Bronchial epithelial cell (primary cell): Measurements from ENCODE around the gene ANKRD42. TPM values are rescaled to one million over a fixed set of nuclear protein-coding genes. Genes with fewer than 3 reads are reported as not detected.
"Not testable (repeated sequence)": the region's sequence is repeated elsewhere in the genome, so short reads cannot be mapped to it uniquely, and the experiment has no call there.

Experiments used
- DNase-seq: peaks from one replicate; pipeline ENCODE4 v3.0.0-alpha.2; 2010; ENCODE audit warnings: low read depth
- FAIRE-seq: peaks from 2 replicates; lab custom pipeline; 2011; peaks lifted over from hg19 to GRCh38; lab: Jason Lieb, UNC
- H3K27me3 ChIP-seq: 2 replicates; pipeline ENCODE4 v1.5.1; 2011; ENCODE audit warnings: low read length; ENCODE audit not compliant: control insufficient read depth, insufficient read depth
- H3K36me3 ChIP-seq: 2 replicates; pipeline ENCODE4 v1.5.1; 2011; ENCODE audit warnings: low read length; ENCODE audit not compliant: control insufficient read depth, insufficient read depth
- H3K4me3 ChIP-seq: 2 replicates; pipeline ENCODE4 v1.5.1; 2011; ENCODE audit warnings: mild to moderate bottlenecking, low read depth, low read length, control low read depth
- CTCF ChIP-seq: IDR thresholded peaks from 2 replicates; pipeline ENCODE4 v1.5.1; 2011; ENCODE audit warnings: mild to moderate bottlenecking, moderate library complexity, low read length, control low read depth, inconsistent platforms; ENCODE audit not compliant: insufficient read depth, severe bottlenecking
- total RNA-seq: library from RNA; depleted of rRNA; stranded (reverse); fragments of >200 nt; gene quantifications from 2 replicates; pipeline ENCODE4 v1.2.1, GENCODE V29; 2014

The ANKRD42 gene
- total RNA-seq, 1 donor from 2014 or later = 4.7 TPM

GRCh38 chr11:83206221-83206620 lies 12.7 kb downstream of the ANKRD42 start:
- TF ChIP-seq CTCF = no peak
- FAIRE-seq (no peak), DNase-seq (no peak)
- Histone ChIP-seq H3K27me3 (no peaks in the 10 kb centered on the region), H3K4me3 (no peak overlapping the region), H3K36me3 (no peaks in the 10 kb centered on the region)

- not testable (repeated sequence) for FAIRE-seq, H3K4me3 ChIP-seq, H3K27me3 ChIP-seq, H3K36me3 ChIP-seq
- peak; percentile 23 for DNase-seq
These were observed 13.4 kb downstream of the ANKRD42 start for GRCh38 chr11:83206771-83207382.

GRCh38 chr11:83219095-83219494 lies 25.6 kb downstream of the ANKRD42 start:
- no peaks in the 10 kb centered on the region for H3K36me3 ChIP-seq
- FAIRE-seq = no peak
- no peak for DNase-seq
- no peaks in the 10 kb centered on the region for H3K27me3 ChIP-seq
- no peak overlapping the region for H3K4me3 ChIP-seq
- TF ChIP-seq CTCF = no peak

GRCh38 chr11:83220260-83220659 lies 26.7 kb downstream of the ANKRD42 start:
- TF ChIP-seq CTCF = no peak
- no peak for FAIRE-seq
- no peaks in the 10 kb centered on the region for H3K36me3 ChIP-seq
- DNase-seq = no peak
- no peaks in the 10 kb centered on the region for H3K27me3 ChIP-seq
- H3K4me3 ChIP-seq = no peak overlapping the region

GRCh38 chr11:83221694-83222093 lies 28.2 kb downstream of the ANKRD42 start:
- Histone ChIP-seq H3K27me3 (no peaks in the 10 kb centered on the region), H3K36me3 (no peaks in the 10 kb centered on the region), H3K4me3 (no peak overlapping the region)
- no peak for TF ChIP-seq CTCF
- DNase-seq (no peak), FAIRE-seq (no peak)

- FAIRE-seq (no peak), DNase-seq (peak; percentile 70)
These were observed 29.0 kb downstream of the ANKRD42 start for GRCh38 chr11:83222499-83222898.

More at GRCh38 chr11:83222499-83222898, 29.0 kb downstream of the ANKRD42 start:
- Histone ChIP-seq H3K36me3 (no peaks in the 10 kb centered on the region), H3K27me3 (no peaks in the 10 kb centered on the region), H3K4me3 (no peak overlapping the region)
- no peak for TF ChIP-seq CTCF
